ENCODE measurements around the gene MED13.

GRCh38 chr17:62062302-62062701 lies 2.8 kb downstream of the MED13 start:
- TF ChIP-seq CTCF (IDR thresholded peaks at IDR 0.05) (no peak), POLR2A (IDR thresholded peaks at IDR 0.05) (no peak), EP300 (IDR thresholded peaks at IDR 0.05) (no peak)
